Heart right ventricle (tissue), 16 donors: Measurements from ENCODE around the gene HTRA3. TPM values are rescaled to one million over a fixed set of nuclear protein-coding genes. Genes with fewer than 3 reads are reported as not detected.
"Not testable (repeated sequence)": the region's sequence is repeated elsewhere in the genome, so short reads cannot be mapped to it uniquely, and the experiment has no call there.

Experiments
- ATAC-seq, 8 donors: fragments of 200-7000 bp; cut with Tn5 transposase; one replicate each; pipeline ENCODE4 v1.9.1; 2020; ENCODE audit warnings: mild to moderate bottlenecking in 8 of 8, moderate library complexity in 8 of 8, moderate number of reproducible peaks in 1 of 8
- DNase-seq, 2 donors: peaks; one replicate each; pipeline ENCODE4 v3.0.0-alpha.2; 2020
- H3K27ac ChIP-seq, 10 donors: fragments of 200-600 bp; sonication (generic) in 2 of 10; one replicate each; pipeline versions ENCODE4 v1.5.0 to v1.8.0; 2020 to 2022; ENCODE audit warnings: mild to moderate bottlenecking in 3 of 10
- H3K27me3 ChIP-seq, 7 donors: fragments of 200-600 bp; one replicate each; pipeline ENCODE4 v1.8.0; 2021 to 2022; ENCODE audit warnings: mild to moderate bottlenecking in 2 of 7
- H3K36me3 ChIP-seq, 9 donors: fragments of 200-600 bp; sonication (generic) in 1 of 9; one replicate each; pipeline versions ENCODE4 v1.5.0 to v1.8.0; 2020 to 2022; ENCODE audit warnings: mild to moderate bottlenecking in 2 of 9
- H3K4me1 ChIP-seq, 9 donors: fragments of 200-600 bp; sonication (generic) in 1 of 9; one replicate each; pipeline versions ENCODE4 v1.5.0 to v1.8.0; 2020 to 2022; ENCODE audit warnings: mild to moderate bottlenecking in 4 of 9
- H3K4me3 ChIP-seq, 10 donors: fragments of 200-600 bp; sonication (generic) in 2 of 10; one replicate each; pipeline versions ENCODE4 v1.5.0 to v1.8.0; 2020 to 2022; ENCODE audit warnings: mild to moderate bottlenecking in 7 of 10, moderate library complexity in 2 of 10
- H3K9me3 ChIP-seq, 11 donors: fragments of 200-600 bp in 10 of 11; sonication (generic) in 2 of 11; one replicate each; pipeline versions ENCODE4 v1.5.0 to v1.8.0; 2013 to 2022; ENCODE audit warnings: mild to moderate bottlenecking in 2 of 11, control low read depth in 1 of 11, moderate library complexity in 1 of 11
- WGBS, 2 donors: extraction: QIAGEN DNeasy Blood & Tissue Kit; methylation state at CpG; one replicate each; pipeline ENCODE4 v1.1.7; 2013; ENCODE audit warnings: inconsistent platforms in 1 of 2; 5-methylcytosine and 5-hydroxymethylcytosine counted together
- intact Hi-C, 10 donors: fragments of 100-400 bp; cut with DNase I; formaldehyde crosslinking; loops; one replicate each; pipeline versions ENCODE4 v1.11.1 to v1.14.2; 2022
- polyA plus RNA-seq, 2 donors: library from polyadenylated mRNA; stranded (reverse); fragments of 200-250 nt; gene quantifications; one replicate each; pipeline ENCODE4 v1.2.3, GENCODE V29; 2013
- total RNA-seq, 10 donors: library from RNA; stranded (reverse); fragmentation: NEBNext Ultra II Directional in 3 of 10; extraction: Animal tissue kit (Norgen Biotek cat#: 25700) in 3 of 10; gene quantifications; one replicate each; pipeline versions ENCODE4 v1.2.1 to v1.2.4, GENCODE V29; 2021 to 2023
- TF ChIP-seq, protein P1 (sequence below), 9 donors: fragments of 200-600 bp; sonication (generic) in 2 of 9; IDR thresholded peaks; one replicate each; pipeline versions ENCODE4 v1.5.0 to v1.8.0; 2021 to 2022; ENCODE audit warnings: antibody characterized with exemption in 9 of 9, mild to moderate bottlenecking in 5 of 9, moderate library complexity in 1 of 9
- donor health status: Arrhythmogenic right ventricular cardiomyopathy.
- donor health status: ischemic (EF 13 %, LVEDD 7.1; RV severe dilation, severe dysfunction).
- donor health status: healthy with polysubstance abuse.
- donor health status: DM: no; HTN: yes; CAD: no.
- donor health status: DM: no; HTN: no; CAD: no.
- donor health status: ischemic (EF 25% LVEDD 6.9; RV normal size, moderate dysfunction).
- donor health status: ischemic (EF 25% LVEDD 5.7; RV mildly dilated, moderate dysfunction).
- donor health status: healthy.
- donor health status: DM: yes; HTN: yes; CAD: no.
- donor health status: Ischemic cardiomyopathy.
- donor health status: ischemic (EF 35%, LVEDD 5.7; RV mildly dilated, moderate dysfunction).
- donor health status: nonischemic (EF 11% LVEDD 7.7; RV severe dilation, severe dysfunction).
- donor health status: DM: yes; HTN: yes; CAD: no.
- donor health status: PGD.
- donor health status: ischemic (EF 29% LVEDD 5.4; RV normal size, mild dysfunction).
- donor health status: nonischemic (EF 23%, LVEDD 6.1; RV moderate dilation, normal function).

HTRA3 gene
- total and polyA plus RNA-seq, 12 donors = 20.2 to 82.5 (median 54.2) TPM

DNA sequence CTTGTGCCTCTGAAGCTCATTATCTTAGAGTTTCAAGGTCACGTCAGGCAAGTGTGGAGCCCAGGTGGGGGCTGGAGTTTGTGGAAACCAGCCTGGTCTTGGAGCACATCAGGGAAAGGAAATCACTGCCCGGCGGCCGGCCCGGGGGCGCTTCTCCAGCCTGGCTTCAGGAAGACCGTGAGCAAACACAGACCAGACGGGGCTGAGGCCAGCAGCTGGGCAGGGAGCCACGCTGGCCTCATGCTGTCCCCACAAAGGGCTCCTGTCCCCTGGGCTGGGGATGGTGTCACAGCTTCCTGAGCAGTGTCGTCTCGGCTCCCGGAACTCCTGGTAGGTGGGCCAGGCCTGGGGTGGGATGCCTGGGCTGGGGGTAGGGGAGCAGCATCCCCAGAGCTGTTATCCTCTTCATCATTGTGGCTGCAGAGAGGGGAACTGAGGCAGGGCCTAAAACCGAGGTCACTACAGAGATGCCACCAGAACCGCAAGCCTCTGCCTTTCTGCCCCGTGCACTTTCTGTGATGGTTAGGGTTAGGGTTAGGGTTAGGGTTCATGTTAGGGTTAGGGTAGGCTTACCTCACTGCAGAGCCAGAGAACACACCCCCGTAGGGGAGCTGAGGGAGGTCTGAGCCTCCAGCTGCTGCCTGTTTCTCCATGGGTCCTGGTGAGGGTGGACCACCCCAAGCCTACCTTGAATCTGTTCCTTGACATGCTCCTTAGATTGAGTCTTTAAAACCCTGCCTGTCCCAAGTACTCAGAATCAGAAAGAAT, 77.5 kb downstream of the HTRA3 start:
- H3K9me3 ChIP-seq = no peaks in the 10 kb centered on the region
- no peaks in the 10 kb centered on the region for H3K36me3 ChIP-seq
- H3K4me3 ChIP-seq = no peak overlapping the region
- peak overlapping the region in 3 of 10 donors; percentile 4 to 65 (median 14) for H3K27ac ChIP-seq
- intact Hi-C loops = loop anchor here in 1 of 10 donors (2.0 kb wide), 1 partner anchor 74 kb away; no protein-coding TSS in a partner anchor
- peaks cover 0 to 39% (median 18%) of the 10 kb centered on the region in 9 donors for H3K4me1 ChIP-seq
- ATAC-seq (peak; percentile 41 to 67 (median 54)), DNase-seq (peak in 1 of 2 donors; percentile 45)
- no peaks in the 10 kb centered on the region for H3K27me3 ChIP-seq
- TF ChIP-seq, protein P1, sequence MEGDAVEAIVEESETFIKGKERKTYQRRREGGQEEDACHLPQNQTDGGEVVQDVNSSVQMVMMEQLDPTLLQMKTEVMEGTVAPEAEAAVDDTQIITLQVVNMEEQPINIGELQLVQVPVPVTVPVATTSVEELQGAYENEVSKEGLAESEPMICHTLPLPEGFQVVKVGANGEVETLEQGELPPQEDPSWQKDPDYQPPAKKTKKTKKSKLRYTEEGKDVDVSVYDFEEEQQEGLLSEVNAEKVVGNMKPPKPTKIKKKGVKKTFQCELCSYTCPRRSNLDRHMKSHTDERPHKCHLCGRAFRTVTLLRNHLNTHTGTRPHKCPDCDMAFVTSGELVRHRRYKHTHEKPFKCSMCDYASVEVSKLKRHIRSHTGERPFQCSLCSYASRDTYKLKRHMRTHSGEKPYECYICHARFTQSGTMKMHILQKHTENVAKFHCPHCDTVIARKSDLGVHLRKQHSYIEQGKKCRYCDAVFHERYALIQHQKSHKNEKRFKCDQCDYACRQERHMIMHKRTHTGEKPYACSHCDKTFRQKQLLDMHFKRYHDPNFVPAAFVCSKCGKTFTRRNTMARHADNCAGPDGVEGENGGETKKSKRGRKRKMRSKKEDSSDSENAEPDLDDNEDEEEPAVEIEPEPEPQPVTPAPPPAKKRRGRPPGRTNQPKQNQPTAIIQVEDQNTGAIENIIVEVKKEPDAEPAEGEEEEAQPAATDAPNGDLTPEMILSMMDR (IDR thresholded peaks at IDR 0.05) = no peak
- 33% methylated on average over 16 of the region's 16 CpGs for WGBS, 2 donors

DNA sequence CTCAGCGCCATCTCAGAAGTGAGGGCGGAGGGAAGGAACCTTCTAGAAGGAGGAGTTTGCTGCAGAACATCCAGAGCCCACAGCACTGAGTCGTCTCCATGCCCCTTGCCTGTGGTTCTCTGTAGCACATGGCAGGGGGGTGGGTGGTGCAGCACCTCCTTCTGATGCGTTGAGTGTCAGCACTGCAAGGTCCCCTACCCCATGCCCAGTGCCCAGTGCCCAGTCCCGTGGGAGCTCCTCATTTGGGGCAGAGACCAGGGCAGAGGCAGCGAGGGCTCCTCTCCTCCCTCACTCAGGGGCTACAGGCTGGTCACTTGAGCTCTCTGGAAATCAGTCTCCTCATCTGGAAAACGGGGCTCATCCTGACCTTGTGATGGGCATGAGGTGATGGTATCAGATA, 78.1 kb downstream of the HTRA3 start:
- Histone ChIP-seq H3K27ac (no peak overlapping the region), H3K4me3 (no peak overlapping the region), H3K9me3 (no peaks in the 10 kb centered on the region), H3K27me3 (no peaks in the 10 kb centered on the region), H3K4me1 (peaks cover 3 to 40% (median 18%) of the 10 kb centered on the region in 9 donors), H3K36me3 (no peaks in the 10 kb centered on the region)
- DNase-seq = no peak
- intact Hi-C loops = loop anchor here in 1 of 10 donors (2.0 kb wide), 1 partner anchor 75 kb away; no protein-coding TSS in a partner anchor
- TF ChIP-seq, protein P1 (IDR thresholded peaks at IDR 0.05) = no peak
- WGBS, 2 donors = 91 to 92% methylated on average over 7 of the region's 7 CpGs
- ATAC-seq = no peak

DNA sequence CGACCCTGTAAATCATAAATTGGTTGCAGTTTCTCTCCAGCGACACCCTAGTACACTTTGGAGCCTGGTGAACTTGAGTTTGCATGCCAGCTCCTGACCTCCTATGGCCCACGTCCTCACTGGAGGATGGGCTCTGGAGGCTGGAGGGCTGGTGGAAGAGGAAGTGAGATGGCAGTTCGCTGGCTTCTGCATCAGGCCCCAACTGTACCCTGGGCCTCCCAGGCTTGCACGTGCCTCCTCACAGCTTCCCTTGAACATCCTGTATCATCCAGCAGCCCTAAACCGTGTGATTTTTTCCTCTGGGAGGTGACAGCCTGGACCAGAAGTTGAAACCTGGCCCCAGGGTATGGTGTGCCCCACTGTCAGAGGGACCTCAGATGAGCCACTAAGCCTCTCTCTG, 78.5 kb downstream of the HTRA3 start:
- Histone ChIP-seq H3K4me1 (peaks cover 6 to 40% (median 18%) of the 10 kb centered on the region in 9 donors), H3K9me3 (no peaks in the 10 kb centered on the region), H3K27me3 (no peaks in the 10 kb centered on the region), H3K27ac (no peak overlapping the region), H3K4me3 (no peak overlapping the region), H3K36me3 (no peaks in the 10 kb centered on the region)
- DNase-seq (no peak), ATAC-seq (no peak)
- TF ChIP-seq, protein P1 (IDR thresholded peaks at IDR 0.05) = no peak
- WGBS, 2 donors = 73 to 74% methylated on average over 6 of the region's 6 CpGs
- intact Hi-C loops = no loop called here

DNA sequence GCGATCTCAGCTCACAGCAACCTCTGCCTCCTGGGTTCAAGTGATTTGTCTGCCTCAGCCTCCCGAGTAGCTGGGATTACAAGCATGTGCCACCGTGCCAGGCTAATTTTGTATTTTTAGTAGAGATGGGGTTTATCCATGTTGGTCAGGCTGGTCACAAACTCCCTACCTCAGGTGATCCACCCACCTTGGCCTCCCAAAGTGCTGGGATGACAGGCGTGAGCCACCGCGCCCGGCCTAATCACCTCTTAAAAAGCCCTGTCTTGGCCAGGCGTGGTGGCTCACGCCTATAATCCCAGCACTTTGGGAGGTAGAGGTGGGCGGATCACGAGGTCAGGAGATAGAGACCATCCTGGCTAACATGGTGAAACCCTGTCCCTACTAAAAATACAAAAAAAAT, 79.7 kb downstream of the HTRA3 start:
- ATAC-seq, H3K27me3 ChIP-seq, H3K9me3 ChIP-seq, H3K27ac ChIP-seq, H3K4me3 ChIP-seq, H3K36me3 ChIP-seq, DNase-seq, intact Hi-C loops: not testable (repeated sequence)
- 95 to 96% methylated on average over 11 of the region's 11 CpGs for WGBS, 2 donors
- peaks cover 6 to 36% (median 18%) of the 10 kb centered on the region in 9 donors for H3K4me1 ChIP-seq
